ENCODE results near the gene ABCC4. TPM values are rescaled to one million over a fixed set of nuclear protein-coding genes. Genes with fewer than 3 reads are reported as not detected.
"Not testable (repeated sequence)": the region's sequence is repeated elsewhere in the genome, so short reads cannot be mapped to it uniquely, and the experiment has no call there.

The ABCC4 gene
- total RNA-seq, 2 donors from 2014 or later: 119 to 144 TPM

DNA sequence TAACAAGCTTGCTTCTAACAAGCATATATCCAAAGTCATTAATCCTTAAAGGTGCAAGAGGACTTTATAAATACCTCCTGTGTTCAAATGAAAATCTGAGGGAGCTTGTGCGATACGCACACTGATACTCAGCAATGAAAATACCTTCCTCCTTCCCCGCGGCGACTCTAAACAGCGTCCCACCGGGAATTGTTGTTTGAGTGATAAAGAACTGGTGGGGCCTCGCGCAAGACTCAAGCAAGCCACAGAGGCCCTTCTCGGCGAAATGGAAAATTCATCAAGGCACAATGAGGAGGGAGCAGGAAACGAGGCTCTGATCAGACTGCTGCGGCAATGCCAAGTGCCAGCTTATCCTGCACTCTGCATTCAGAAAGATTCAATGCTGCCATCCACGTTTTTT, 126.7 kb downstream of the ABCC4 start:
- no peak for DNase-seq
- Histone ChIP-seq H3K27ac (ENCODE audit: low read depth, low read length) (no peak overlapping the region), H3K9ac (ENCODE audit: extremely low read depth, low read length, poor library complexity, severe bottlenecking) (no peak overlapping the region), H3K9me3 (ENCODE audit: control insufficient read depth, low read length) (no peaks in the 10 kb centered on the region), H3K4me3 (ENCODE audit: low read length) (no peak overlapping the region), H3K4me1 (ENCODE audit: control insufficient read depth, insufficient read depth, low read length) (peaks cover 4% of the 10 kb centered on the region), H3K36me3 (ENCODE audit: control insufficient read depth, insufficient read depth, low read length) (peaks cover 83% of the 10 kb centered on the region), H3K27me3 (ENCODE audit: control insufficient read depth, insufficient read depth, low read length, poor library complexity, severe bottlenecking) (no peaks in the 10 kb centered on the region)
- 70 to 85% methylated on average over 11 to 14 of the region's 14 CpGs for WGBS, 2 experiments (ENCODE audit: insufficient coverage in 1 of 2, insufficient read length in 1 of 2)
- Mint-ChIP-seq H3K27me3 (ENCODE audit: insufficient read depth) (no peaks in the 10 kb centered on the region), H3K27ac (no peak overlapping the region), H3K4me3 (no peak overlapping the region), H3K4me1 (no peaks in the 10 kb centered on the region), H3K36me3 (ENCODE audit: low read depth) (peaks cover 87% of the 10 kb centered on the region), H3K9me3 (no peaks in the 10 kb centered on the region)
- TF ChIP-seq, protein P1, sequence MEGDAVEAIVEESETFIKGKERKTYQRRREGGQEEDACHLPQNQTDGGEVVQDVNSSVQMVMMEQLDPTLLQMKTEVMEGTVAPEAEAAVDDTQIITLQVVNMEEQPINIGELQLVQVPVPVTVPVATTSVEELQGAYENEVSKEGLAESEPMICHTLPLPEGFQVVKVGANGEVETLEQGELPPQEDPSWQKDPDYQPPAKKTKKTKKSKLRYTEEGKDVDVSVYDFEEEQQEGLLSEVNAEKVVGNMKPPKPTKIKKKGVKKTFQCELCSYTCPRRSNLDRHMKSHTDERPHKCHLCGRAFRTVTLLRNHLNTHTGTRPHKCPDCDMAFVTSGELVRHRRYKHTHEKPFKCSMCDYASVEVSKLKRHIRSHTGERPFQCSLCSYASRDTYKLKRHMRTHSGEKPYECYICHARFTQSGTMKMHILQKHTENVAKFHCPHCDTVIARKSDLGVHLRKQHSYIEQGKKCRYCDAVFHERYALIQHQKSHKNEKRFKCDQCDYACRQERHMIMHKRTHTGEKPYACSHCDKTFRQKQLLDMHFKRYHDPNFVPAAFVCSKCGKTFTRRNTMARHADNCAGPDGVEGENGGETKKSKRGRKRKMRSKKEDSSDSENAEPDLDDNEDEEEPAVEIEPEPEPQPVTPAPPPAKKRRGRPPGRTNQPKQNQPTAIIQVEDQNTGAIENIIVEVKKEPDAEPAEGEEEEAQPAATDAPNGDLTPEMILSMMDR (conservative IDR thresholded peaks at IDR 0.05): no peak

DNA sequence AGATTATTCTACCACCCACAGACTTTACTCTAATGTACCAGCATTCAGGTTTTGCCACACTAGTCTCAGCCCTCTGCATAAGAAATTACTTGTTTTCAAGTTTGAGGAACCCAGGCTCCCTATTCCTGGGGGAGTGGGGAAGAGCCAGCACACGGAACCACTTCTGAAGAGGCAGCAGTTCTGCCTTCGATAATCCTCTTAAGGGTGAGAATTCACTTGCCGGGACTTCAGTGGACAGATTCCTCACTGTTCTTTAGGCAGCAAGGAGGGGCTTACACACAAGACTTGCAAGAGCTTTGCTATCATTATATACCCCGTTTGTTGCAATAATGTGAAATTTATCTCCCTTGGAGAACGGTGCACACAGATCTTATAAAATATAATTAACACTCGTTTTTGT, 133.1 kb downstream of the ABCC4 start:
- H3K36me3 Mint-ChIP-seq (ENCODE audit: low read depth): peaks cover 92% of the 10 kb centered on the region
- H3K4me3 Mint-ChIP-seq: no peak overlapping the region
- H3K4me1 Mint-ChIP-seq: peaks cover 4% of the 10 kb centered on the region
- WGBS, 2 experiments (ENCODE audit: insufficient coverage in 1 of 2, insufficient read length in 1 of 2): 90 to 92% methylated on average over 5 to 6 of the region's 6 CpGs
- H3K27ac Mint-ChIP-seq: no peak overlapping the region
- H3K9ac ChIP-seq (ENCODE audit: extremely low read depth, low read length, poor library complexity, severe bottlenecking): no peak overlapping the region
- H3K9me3 Mint-ChIP-seq: no peaks in the 10 kb centered on the region
- peaks cover 89% of the 10 kb centered on the region for H3K36me3 ChIP-seq (ENCODE audit: control insufficient read depth, insufficient read depth, low read length)
- no peaks in the 10 kb centered on the region for H3K27me3 ChIP-seq (ENCODE audit: control insufficient read depth, insufficient read depth, low read length, poor library complexity, severe bottlenecking)
- no peaks in the 10 kb centered on the region for H3K27me3 Mint-ChIP-seq (ENCODE audit: insufficient read depth)
- H3K9me3 ChIP-seq (ENCODE audit: control insufficient read depth, low read length): no peaks in the 10 kb centered on the region
- H3K27ac ChIP-seq (ENCODE audit: low read depth, low read length): no peak overlapping the region
- H3K4me1 ChIP-seq (ENCODE audit: control insufficient read depth, insufficient read depth, low read length): no peaks in the 10 kb centered on the region
- H3K4me3 ChIP-seq (ENCODE audit: low read length): no peak overlapping the region
- no peak for DNase-seq
- TF ChIP-seq, protein P1 (conservative IDR thresholded peaks at IDR 0.05): no peak

DNA sequence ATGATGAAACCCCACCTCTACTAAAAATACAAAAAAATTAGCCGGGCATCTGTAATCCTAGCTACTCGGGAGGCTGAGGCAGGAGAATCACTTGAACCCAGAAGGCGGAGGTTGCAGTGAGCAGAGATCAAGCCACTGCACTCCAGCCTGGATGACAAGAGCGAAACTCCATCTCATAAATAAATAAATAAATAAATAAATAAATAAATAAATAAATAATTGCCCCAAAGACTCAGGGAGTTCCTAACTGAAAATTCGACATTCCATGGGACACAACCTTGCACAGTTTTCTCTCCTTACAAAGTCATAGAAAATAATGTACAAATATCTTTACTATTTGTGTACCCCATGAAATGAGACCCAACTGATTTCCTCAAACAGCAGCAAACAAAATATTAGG, 134.2 kb downstream of the ABCC4 start:
- H3K36me3 Mint-ChIP-seq (ENCODE audit: low read depth): peaks cover 86% of the 10 kb centered on the region
- DNase-seq; H3K4me3 ChIP-seq (ENCODE audit: low read length); H3K27ac Mint-ChIP-seq; H3K9me3 Mint-ChIP-seq; H3K9ac ChIP-seq (ENCODE audit: extremely low read depth, low read length, poor library complexity, severe bottlenecking); H3K27ac ChIP-seq (ENCODE audit: low read depth, low read length); H3K4me1 Mint-ChIP-seq; H3K9me3 ChIP-seq (ENCODE audit: control insufficient read depth, low read length); H3K27me3 Mint-ChIP-seq (ENCODE audit: insufficient read depth); H3K4me1 ChIP-seq (ENCODE audit: control insufficient read depth, insufficient read depth, low read length); H3K4me3 Mint-ChIP-seq; H3K27me3 ChIP-seq (ENCODE audit: control insufficient read depth, insufficient read depth, low read length, poor library complexity, severe bottlenecking): not testable (repeated sequence)
- WGBS, 2 experiments (ENCODE audit: insufficient coverage in 1 of 2, insufficient read length in 1 of 2): 93 to 96% methylated on average over 2 to 4 of the region's 5 CpGs
- H3K36me3 ChIP-seq (ENCODE audit: control insufficient read depth, insufficient read depth, low read length): peaks cover 87% of the 10 kb centered on the region

DNA sequence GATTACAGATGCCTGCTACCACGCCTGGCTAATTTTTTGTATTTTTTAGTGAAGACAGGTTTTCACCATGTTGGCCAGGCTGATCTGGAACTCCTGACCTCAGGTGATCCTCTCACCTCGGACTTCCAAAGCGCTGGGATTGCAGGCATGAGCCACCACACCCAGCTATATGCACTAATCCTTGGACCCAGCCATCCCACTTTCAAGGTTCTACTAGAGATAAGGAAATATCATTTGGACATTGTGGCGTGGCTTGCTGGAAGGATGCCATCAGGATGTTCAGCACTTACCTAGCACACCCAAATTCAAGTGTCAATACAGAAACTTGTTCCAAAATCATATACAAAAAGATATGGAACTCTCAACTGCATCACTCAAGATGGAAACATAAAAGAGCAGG, 136.4 kb downstream of the ABCC4 start:
- Mint-ChIP-seq H3K4me1 (peaks cover 8% of the 10 kb centered on the region), H3K36me3 (ENCODE audit: low read depth) (peaks cover 83% of the 10 kb centered on the region), H3K4me3 (no peak overlapping the region), H3K27me3 (ENCODE audit: insufficient read depth) (no peaks in the 10 kb centered on the region), H3K27ac (no peak overlapping the region), H3K9me3 (no peaks in the 10 kb centered on the region)
- Histone ChIP-seq H3K9me3 (ENCODE audit: control insufficient read depth, low read length) (no peaks in the 10 kb centered on the region), H3K27me3 (ENCODE audit: control insufficient read depth, insufficient read depth, low read length, poor library complexity, severe bottlenecking) (no peaks in the 10 kb centered on the region), H3K27ac (ENCODE audit: low read depth, low read length) (no peak overlapping the region), H3K4me1 (ENCODE audit: control insufficient read depth, insufficient read depth, low read length) (peaks cover 4% of the 10 kb centered on the region), H3K4me3 (ENCODE audit: low read length) (no peak overlapping the region), H3K36me3 (ENCODE audit: control insufficient read depth, insufficient read depth, low read length) (peaks cover 90% of the 10 kb centered on the region), H3K9ac (ENCODE audit: extremely low read depth, low read length, poor library complexity, severe bottlenecking) (no peak overlapping the region)
- no peak for DNase-seq
- 85 to 96% methylated on average over 2 to 4 of the region's 4 CpGs for WGBS, 2 experiments (ENCODE audit: insufficient coverage in 1 of 2, insufficient read length in 1 of 2)
- TF ChIP-seq, protein P1 (conservative IDR thresholded peaks at IDR 0.05): no peak
